K562 (cell line): ENCODE results near the gene HLA-DOB.

ENCODE experiments used
- CTCF ChIP-seq, 3 experiments: IDR thresholded peaks in 2 of 3; conservative IDR thresholded peaks in 1 of 3; 2 replicates each; pipeline ENCODE4 v1.5.1; 2011 to 2012; ENCODE audit warnings: low read length in 3 of 3, mild to moderate bottlenecking in 3 of 3, control low read depth in 2 of 3, improper control_type of control experiment in 1 of 3, inconsistent platforms in 1 of 3, low read depth in 1 of 3, mixed read lengths in 1 of 3, moderate library complexity in 1 of 3; ENCODE audit not compliant: insufficient read depth in 2 of 3
- REST ChIP-seq, 2 experiments: fragments of 450-650 bp; formaldehyde crosslinking in 1 of 2; IDR thresholded peaks; 2 replicates each; pipeline versions ENCODE4 v1.4.0 to v1.6.1; 2014 to 2020; ENCODE audit warnings: mild to moderate bottlenecking in 2 of 2, borderline replicate concordance in 1 of 2, low read depth in 1 of 2
- ZBTB1 ChIP-seq: sonication (generic); formaldehyde crosslinking; IDR thresholded peaks from 2 replicates; pipeline ENCODE4 v1.8.1; 2023; ENCODE audit warnings: missing genetic modification reagents, low read depth, mild to moderate bottlenecking, borderline replicate concordance

GRCh38 chr6:32835167-32835893, 18.5 kb upstream of the HLA-DOB start:
- TF ChIP-seq CTCF (IDR thresholded peaks at IDR 0.05 in 2 of 3, conservative IDR thresholded peaks at IDR 0.05 in 1 of 3; ENCODE audit: insufficient read depth in 2 of 3, low read depth in 1 of 3, low read length in 3 of 3) (no peak), ZBTB1 (CRISPR knock-in tag) (no peak), REST (IDR thresholded peaks at IDR 0.05; ENCODE audit: borderline replicate concordance) (no peak), REST (CRISPR knock-in tag; IDR thresholded peaks at IDR 0.05; ENCODE audit: low read depth) (no peak)
